Measurements from ENCODE around the gene PAFAH2.
"Not testable (repeated sequence)": the region's sequence is repeated elsewhere in the genome, so short reads cannot be mapped to it uniquely, and the experiment has no call there.

The PAFAH2 gene

GRCh38 chr1:25978403-25978802 lies 19.5 kb downstream of the PAFAH2 start:
- no peak for DNase-seq

GRCh38 chr1:25977801-25978200 lies 20.1 kb downstream of the PAFAH2 start:
- DNase-seq = no peak

- no peak for DNase-seq
Measured at GRCh38 chr1:25973610-25974321, 24.1 kb downstream of the PAFAH2 start.

GRCh38 chr1:25971811-25972180 lies 26.1 kb downstream of the PAFAH2 start:
- no peak for DNase-seq

- no peak for DNase-seq
Measured at GRCh38 chr1:25971066-25971810, 26.6 kb downstream of the PAFAH2 start.

- no peak for DNase-seq
Measured at GRCh38 chr1:25967308-25967707, 30.6 kb downstream of the PAFAH2 start.

GRCh38 chr1:25959611-25960010 lies 38.3 kb downstream of the PAFAH2 start:
- DNase-seq = no peak

- DNase-seq = no peak
Measured at GRCh38 chr1:25958465-25958864, 39.4 kb downstream of the PAFAH2 start.

GRCh38 chr1:25955553-25955952 lies 42.3 kb downstream of the PAFAH2 start:
- DNase-seq = no peak

GRCh38 chr1:25954282-25954938 lies 43.5 kb downstream of the PAFAH2 start:
- no peak for DNase-seq

- no peak for DNase-seq
Measured at GRCh38 chr1:25952841-25953401, 44.9 kb downstream of the PAFAH2 start.

GRCh38 chr1:25948641-25949040 lies 49.2 kb downstream of the PAFAH2 start:
- no peak for DNase-seq

GRCh38 chr1:25947027-25947426 lies 50.8 kb downstream of the PAFAH2 start:
- no peak for DNase-seq

GRCh38 chr1:25945761-25946160 lies 52.1 kb downstream of the PAFAH2 start:
- DNase-seq = no peak

GRCh38 chr1:25944986-25945385 lies 52.9 kb downstream of the PAFAH2 start:
- DNase-seq = no peak

- not testable (repeated sequence) for DNase-seq
Measured at GRCh38 chr1:25943511-25943910, 54.4 kb downstream of the PAFAH2 start.

- DNase-seq = no peak
Measured at GRCh38 chr1:25936947-25937346, 60.9 kb downstream of the PAFAH2 start.

- no peak for DNase-seq
Measured at GRCh38 chr1:25933479-25934365, 64.1 kb downstream of the PAFAH2 start.

GRCh38 chr1:25932811-25933400 lies 65.0 kb downstream of the PAFAH2 start:
- not testable (repeated sequence) for DNase-seq

- no peak for DNase-seq
Measured at GRCh38 chr1:25932321-25932720, 65.5 kb downstream of the PAFAH2 start.

- no peak for DNase-seq
Measured at GRCh38 chr1:25929016-25929415, 68.8 kb downstream of the PAFAH2 start.

Measured in CD4-positive, alpha-beta T cell treated with Interleukin-15 for 1 hour (primary cell).